ENCODE data around the gene NOC3L.

Gene NOC3L

GRCh38 chr10:94320285-94320914 lies 42.3 kb downstream of the NOC3L start:
- no CpG with 5 or more reads among the region's 2 CpGs for WGBS (ENCODE audit: extremely low coverage, insufficient coverage, insufficient read length)

GRCh38 chr10:94316560-94316959 lies 46.2 kb downstream of the NOC3L start:
- Histone ChIP-seq H3K9ac (ENCODE audit: low read length) (no peak overlapping the region), H3K23ac (ENCODE audit: low read length) (no peak overlapping the region), H4K91ac (ENCODE audit: low read depth, low read length) (no peak overlapping the region), H4K12ac (ENCODE audit: low read depth, low read length) (no peak overlapping the region), H2BK5ac (ENCODE audit: low read depth, low read length, poor library complexity) (no peak overlapping the region), H3K4ac (ENCODE audit: low read depth, low read length) (no peak overlapping the region), H3K79me1 (ENCODE audit: low read length) (no peaks in the 10 kb centered on the region), H3K27me3 (ENCODE audit: insufficient read depth, low read length) (no peaks in the 10 kb centered on the region), H3K18ac (ENCODE audit: low read length) (no peak overlapping the region), H3K27ac (ENCODE audit: low read depth, low read length) (no peak overlapping the region), H2BK120ac (ENCODE audit: insufficient read depth, low read length, poor library complexity) (no peak overlapping the region), H2AFZ (ENCODE audit: insufficient read depth, low read length, poor library complexity) (no peak overlapping the region), H3K9me3 (ENCODE audit: insufficient read depth, low read depth, low read length) (no peaks in the 10 kb centered on the region), H3K4me3 (ENCODE audit: low read depth, low read length) (no peak overlapping the region), H4K8ac (ENCODE audit: low read depth, low read length) (no peak overlapping the region), H3K36me3 (ENCODE audit: control insufficient read depth in 1 of 2, insufficient read depth in 2 of 2, low read length in 2 of 2) (no peaks in the 10 kb centered on the region), H3K4me1 (ENCODE audit: control insufficient read depth in 1 of 2, insufficient read depth in 2 of 2, low read length in 2 of 2) (no peaks in the 10 kb centered on the region), H2BK12ac (ENCODE audit: low read length) (no peak overlapping the region), H3K79me2 (ENCODE audit: control insufficient read depth, insufficient read depth, low read length, poor library complexity) (no peaks in the 10 kb centered on the region), H3K14ac (ENCODE audit: low read length) (no peak overlapping the region), H3K4me2 (ENCODE audit: low read length) (no peak overlapping the region), H2AK5ac (ENCODE audit: low read length) (no peak overlapping the region)
- WGBS (ENCODE audit: extremely low coverage, insufficient coverage, insufficient read length): no CpG with 5 or more reads among the region's 1 CpG
- DNase-seq: no peak

More at GRCh38 chr10:94320285-94320914, 42.3 kb downstream of the NOC3L start:
- no peaks in the 10 kb centered on the region for H3K4me1 ChIP-seq (ENCODE audit: control insufficient read depth in 1 of 2, insufficient read depth in 2 of 2, low read length in 2 of 2)
- H2BK5ac ChIP-seq (ENCODE audit: low read depth, low read length, poor library complexity): no peak overlapping the region
- no peaks in the 10 kb centered on the region for H3K79me1 ChIP-seq (ENCODE audit: low read length)
- H4K8ac ChIP-seq (ENCODE audit: low read depth, low read length): no peak overlapping the region
- H3K18ac ChIP-seq (ENCODE audit: low read length): no peak overlapping the region
- no peak overlapping the region for H2AFZ ChIP-seq (ENCODE audit: insufficient read depth, low read length, poor library complexity)
- no peak overlapping the region for H2BK120ac ChIP-seq (ENCODE audit: insufficient read depth, low read length, poor library complexity)
- H3K9ac ChIP-seq (ENCODE audit: low read length): no peak overlapping the region
- no peak overlapping the region for H3K27ac ChIP-seq (ENCODE audit: low read depth, low read length)
- no peaks in the 10 kb centered on the region for H3K79me2 ChIP-seq (ENCODE audit: control insufficient read depth, insufficient read depth, low read length, poor library complexity)
- no peak overlapping the region for H3K4me2 ChIP-seq (ENCODE audit: low read length)
- no peak overlapping the region for H3K23ac ChIP-seq (ENCODE audit: low read length)
- peak; percentile 57 to 87 for DNase-seq
- no peak overlapping the region for H3K4ac ChIP-seq (ENCODE audit: low read depth, low read length)
- no peaks in the 10 kb centered on the region for H3K36me3 ChIP-seq (ENCODE audit: control insufficient read depth in 1 of 2, insufficient read depth in 2 of 2, low read length in 2 of 2)
- no peaks in the 10 kb centered on the region for H3K9me3 ChIP-seq (ENCODE audit: insufficient read depth, low read depth, low read length)
- H4K91ac ChIP-seq (ENCODE audit: low read depth, low read length): no peak overlapping the region
- no peak overlapping the region for H3K14ac ChIP-seq (ENCODE audit: low read length)
- H2BK12ac ChIP-seq (ENCODE audit: low read length): no peak overlapping the region
- H3K4me3 ChIP-seq (ENCODE audit: low read depth, low read length): no peak overlapping the region
- H4K12ac ChIP-seq (ENCODE audit: low read depth, low read length): no peak overlapping the region
- no peak overlapping the region for H2AK5ac ChIP-seq (ENCODE audit: low read length)
- H3K27me3 ChIP-seq (ENCODE audit: insufficient read depth, low read length): no peaks in the 10 kb centered on the region

- H3K23ac ChIP-seq (ENCODE audit: low read length): no peak overlapping the region
- no peak overlapping the region for H2BK120ac ChIP-seq (ENCODE audit: insufficient read depth, low read length, poor library complexity)
- no CpG with 5 or more reads among the region's 3 CpGs for WGBS (ENCODE audit: extremely low coverage, insufficient coverage, insufficient read length)
- no peaks in the 10 kb centered on the region for H3K79me1 ChIP-seq (ENCODE audit: low read length)
- H3K27me3 ChIP-seq (ENCODE audit: insufficient read depth, low read length): no peaks in the 10 kb centered on the region
- no peak overlapping the region for H3K9ac ChIP-seq (ENCODE audit: low read length)
- no peaks in the 10 kb centered on the region for H3K4me1 ChIP-seq (ENCODE audit: control insufficient read depth in 1 of 2, insufficient read depth in 2 of 2, low read length in 2 of 2)
- H3K36me3 ChIP-seq (ENCODE audit: control insufficient read depth in 1 of 2, insufficient read depth in 2 of 2, low read length in 2 of 2): no peaks in the 10 kb centered on the region
- no peak overlapping the region for H2BK5ac ChIP-seq (ENCODE audit: low read depth, low read length, poor library complexity)
- no peak overlapping the region for H3K4me3 ChIP-seq (ENCODE audit: low read depth, low read length)
- no peak overlapping the region for H3K18ac ChIP-seq (ENCODE audit: low read length)
- no peaks in the 10 kb centered on the region for H3K79me2 ChIP-seq (ENCODE audit: control insufficient read depth, insufficient read depth, low read length, poor library complexity)
- no peak overlapping the region for H3K27ac ChIP-seq (ENCODE audit: low read depth, low read length)
- H4K91ac ChIP-seq (ENCODE audit: low read depth, low read length): no peak overlapping the region
- no peak overlapping the region for H2AFZ ChIP-seq (ENCODE audit: insufficient read depth, low read length, poor library complexity)
- no peak overlapping the region for H3K4me2 ChIP-seq (ENCODE audit: low read length)
- H2AK5ac ChIP-seq (ENCODE audit: low read length): no peak overlapping the region
- H3K9me3 ChIP-seq (ENCODE audit: insufficient read depth, low read depth, low read length): no peaks in the 10 kb centered on the region
- H3K14ac ChIP-seq (ENCODE audit: low read length): no peak overlapping the region
- H4K8ac ChIP-seq (ENCODE audit: low read depth, low read length): no peak overlapping the region
- H3K4ac ChIP-seq (ENCODE audit: low read depth, low read length): no peak overlapping the region
- H4K12ac ChIP-seq (ENCODE audit: low read depth, low read length): no peak overlapping the region
- H2BK12ac ChIP-seq (ENCODE audit: low read length): no peak overlapping the region
- DNase-seq: peak in 1 of 2 donors; percentile 9
Measured at GRCh38 chr10:94315975-94316464, 46.7 kb downstream of the NOC3L start.

DNA sequence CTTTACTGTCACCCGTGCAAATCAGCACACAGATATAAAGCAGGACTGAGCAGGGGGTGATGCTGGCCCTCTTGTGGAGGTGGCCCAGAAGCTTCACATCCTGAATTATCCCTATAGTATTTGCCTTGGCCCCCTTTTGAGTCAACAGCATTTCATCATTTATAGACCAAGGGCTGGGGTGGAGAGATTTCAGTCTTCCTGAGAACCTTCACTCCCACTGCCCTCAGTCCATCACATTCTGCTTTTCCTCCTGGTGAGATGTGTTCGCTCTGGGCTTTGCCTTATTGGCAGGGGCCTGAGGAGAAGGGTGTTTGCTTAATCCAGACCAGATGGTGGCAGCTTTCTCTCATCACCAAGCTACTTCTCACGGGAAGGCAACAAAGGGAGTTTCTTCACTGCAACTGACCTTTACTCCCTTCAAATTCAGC lies 47.7 kb downstream of the NOC3L start:
- no peak overlapping the region for H2BK12ac ChIP-seq (ENCODE audit: low read length)
- no peak overlapping the region for H3K9ac ChIP-seq (ENCODE audit: low read length)
- no CpG with 5 or more reads among the region's 3 CpGs for WGBS (ENCODE audit: extremely low coverage, insufficient coverage, insufficient read length)
- DNase-seq: no peak
- H3K79me1 ChIP-seq (ENCODE audit: low read length): no peaks in the 10 kb centered on the region
- no peaks in the 10 kb centered on the region for H3K79me2 ChIP-seq (ENCODE audit: control insufficient read depth, insufficient read depth, low read length, poor library complexity)
- H3K4me3 ChIP-seq (ENCODE audit: low read depth, low read length): no peak overlapping the region
- H3K4me1 ChIP-seq (ENCODE audit: control insufficient read depth in 1 of 2, insufficient read depth in 2 of 2, low read length in 2 of 2): no peaks in the 10 kb centered on the region
- no peak overlapping the region for H2AK5ac ChIP-seq (ENCODE audit: low read length)
- no peak overlapping the region for H3K4me2 ChIP-seq (ENCODE audit: low read length)
- no peak overlapping the region for H3K4ac ChIP-seq (ENCODE audit: low read depth, low read length)
- no peak overlapping the region for H4K12ac ChIP-seq (ENCODE audit: low read depth, low read length)
- no peak overlapping the region for H2AFZ ChIP-seq (ENCODE audit: insufficient read depth, low read length, poor library complexity)
- H3K23ac ChIP-seq (ENCODE audit: low read length): no peak overlapping the region
- H4K8ac ChIP-seq (ENCODE audit: low read depth, low read length): no peak overlapping the region
- no peaks in the 10 kb centered on the region for H3K9me3 ChIP-seq (ENCODE audit: insufficient read depth, low read depth, low read length)
- H3K18ac ChIP-seq (ENCODE audit: low read length): no peak overlapping the region
- no peak overlapping the region for H2BK5ac ChIP-seq (ENCODE audit: low read depth, low read length, poor library complexity)
- no peak overlapping the region for H4K91ac ChIP-seq (ENCODE audit: low read depth, low read length)
- H3K27me3 ChIP-seq (ENCODE audit: insufficient read depth, low read length): no peaks in the 10 kb centered on the region
- no peak overlapping the region for H3K14ac ChIP-seq (ENCODE audit: low read length)
- no peak overlapping the region for H3K27ac ChIP-seq (ENCODE audit: low read depth, low read length)
- H3K36me3 ChIP-seq (ENCODE audit: control insufficient read depth in 1 of 2, insufficient read depth in 2 of 2, low read length in 2 of 2): no peaks in the 10 kb centered on the region
- H2BK120ac ChIP-seq (ENCODE audit: insufficient read depth, low read length, poor library complexity): no peak overlapping the region

Measured in trophoblast cell (in vitro differentiated cells and primary cell).